Measurements from ENCODE around the gene CARD6.
A peak's percentile ranks its signal among the peaks of the same experiment; 100 is the strongest.

The CARD6 gene

GRCh38 chr5:40826489-40827187 is 14.5 kb upstream of the CARD6 start:
- DNase-seq (ENCODE audit: low read depth, low spot score) = no peak

GRCh38 chr5:40827188-40827977 is 13.8 kb upstream of the CARD6 start:
- no peak overlapping the region for H3K4me3 ChIP-seq (ENCODE audit: low read length)
- DNase-seq (ENCODE audit: low read depth, low spot score) = no peak

More at GRCh38 chr5:40826489-40827187, 14.5 kb upstream of the CARD6 start:
- no peak overlapping the region for H3K4me3 ChIP-seq (ENCODE audit: low read length)

- no peak for DNase-seq (ENCODE audit: low read depth, low spot score)
- H3K4me3 ChIP-seq (ENCODE audit: low read length) = no peak overlapping the region
Observed at GRCh38 chr5:40828021-40828631, 13.0 kb upstream of the CARD6 start.

- H3K4me3 ChIP-seq (ENCODE audit: low read length) = no peak overlapping the region
- DNase-seq (ENCODE audit: low read depth, low spot score) = no peak
Observed at GRCh38 chr5:40828690-40829661, 12.2 kb upstream of the CARD6 start.

DNA sequence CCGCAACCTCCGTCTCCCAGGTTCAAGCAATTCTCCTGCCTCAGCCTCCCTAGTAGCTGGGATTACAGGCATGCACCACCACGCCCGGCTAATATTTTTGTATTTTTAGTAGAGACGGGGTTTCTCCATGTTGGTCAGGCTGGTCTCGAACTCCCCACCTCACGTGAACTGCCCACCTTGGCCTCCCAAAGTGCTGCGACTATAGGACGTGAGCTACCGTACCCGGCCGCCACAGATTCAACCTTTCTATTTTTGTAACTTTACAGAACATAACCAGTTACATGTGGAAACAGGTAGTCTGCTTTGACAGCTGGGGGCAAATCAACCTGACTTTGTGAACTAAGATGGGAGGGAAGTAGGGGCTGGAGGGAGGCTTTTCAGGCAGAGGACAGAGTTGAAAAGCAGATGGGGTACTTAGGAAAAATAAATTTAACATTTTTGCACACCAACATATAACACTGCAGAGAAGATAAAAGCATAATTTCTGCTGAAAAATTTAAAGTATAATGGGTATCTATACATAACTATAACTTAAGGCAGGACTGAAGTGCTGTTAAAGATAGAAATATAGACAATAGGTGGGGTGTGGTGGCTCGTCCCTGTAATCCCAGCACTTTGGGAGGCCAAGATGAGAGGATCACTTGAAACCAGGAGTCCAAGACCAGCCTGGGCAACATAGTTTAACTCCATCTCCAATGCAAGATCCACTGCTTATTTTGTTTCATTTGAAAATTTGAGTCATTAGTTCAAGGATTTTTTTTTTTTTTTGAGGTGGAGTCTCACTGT is 11.2 kb upstream of the CARD6 start:
- H3K4me3 ChIP-seq (ENCODE audit: low read length) = no peak overlapping the region
- DNase-seq (ENCODE audit: low read depth, low spot score) = no peak

DNA sequence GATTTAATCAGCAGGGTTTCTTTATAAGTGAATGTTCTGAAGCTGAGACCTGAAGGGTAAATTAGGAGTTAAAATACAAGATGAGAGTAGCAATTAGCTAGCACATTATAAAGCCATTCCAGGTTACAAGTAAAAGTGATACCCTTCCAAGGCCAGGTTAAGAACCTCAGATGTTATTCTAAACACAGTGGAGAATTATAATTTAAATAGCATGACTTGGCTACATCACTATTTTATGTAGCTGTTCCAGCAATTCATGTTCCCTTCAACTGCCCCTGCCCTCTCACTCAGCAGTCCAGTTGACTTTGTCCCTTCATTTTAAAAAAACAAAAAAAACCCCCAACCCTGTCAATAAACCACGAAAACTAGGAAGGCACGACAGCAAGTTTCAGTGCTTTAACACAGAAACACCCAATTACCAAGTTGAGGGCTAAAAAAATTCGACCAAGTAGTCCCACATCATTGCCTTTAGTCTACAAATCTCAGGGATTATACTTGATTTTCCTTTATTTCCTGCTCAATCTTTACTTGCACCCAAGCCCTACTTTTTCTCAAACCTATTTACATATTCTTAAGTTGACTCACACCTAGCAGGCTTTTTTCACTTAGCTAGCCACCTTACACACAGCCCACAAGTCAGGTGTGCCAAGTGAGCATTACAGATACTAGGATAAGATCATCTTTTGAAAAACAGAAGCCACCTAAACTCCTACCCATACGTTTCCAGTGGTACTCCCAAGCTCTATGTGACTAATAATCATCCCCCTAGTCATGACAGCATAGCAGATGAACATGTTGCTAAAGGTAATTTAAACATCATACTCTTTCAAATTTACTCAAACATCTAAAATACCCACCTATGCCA is 9.6 kb upstream of the CARD6 start:
- H3K4me3 ChIP-seq (ENCODE audit: low read length) = no peak overlapping the region
- DNase-seq (ENCODE audit: low read depth, low spot score) = no peak

DNA sequence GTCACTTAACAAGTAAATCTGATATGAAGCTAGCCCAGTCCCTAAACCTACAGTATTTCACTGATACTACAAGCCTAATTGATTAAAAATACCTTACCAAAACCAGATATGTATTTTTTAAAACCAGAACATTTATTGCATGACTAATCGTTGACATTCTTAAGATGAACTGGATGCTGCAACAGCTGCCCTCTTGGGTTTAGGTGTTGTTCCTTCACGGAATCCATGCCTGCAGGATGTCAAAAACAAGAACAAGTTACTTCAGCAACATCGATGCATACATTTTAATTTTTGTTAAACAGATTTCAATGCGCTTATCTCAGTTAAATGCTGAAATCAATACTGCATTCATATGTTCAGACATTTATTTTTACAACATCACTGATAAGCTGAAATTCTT is 8.8 kb upstream of the CARD6 start:
- no peak overlapping the region for H3K4me3 ChIP-seq (ENCODE audit: low read length)
- DNase-seq (ENCODE audit: low read depth, low spot score) = no peak

GRCh38 chr5:40833712-40834229 is 7.4 kb upstream of the CARD6 start:
- no peak for DNase-seq (ENCODE audit: low read depth, low spot score)
- H3K4me3 ChIP-seq (ENCODE audit: low read length) = peak overlapping the region; percentile 98

DNA sequence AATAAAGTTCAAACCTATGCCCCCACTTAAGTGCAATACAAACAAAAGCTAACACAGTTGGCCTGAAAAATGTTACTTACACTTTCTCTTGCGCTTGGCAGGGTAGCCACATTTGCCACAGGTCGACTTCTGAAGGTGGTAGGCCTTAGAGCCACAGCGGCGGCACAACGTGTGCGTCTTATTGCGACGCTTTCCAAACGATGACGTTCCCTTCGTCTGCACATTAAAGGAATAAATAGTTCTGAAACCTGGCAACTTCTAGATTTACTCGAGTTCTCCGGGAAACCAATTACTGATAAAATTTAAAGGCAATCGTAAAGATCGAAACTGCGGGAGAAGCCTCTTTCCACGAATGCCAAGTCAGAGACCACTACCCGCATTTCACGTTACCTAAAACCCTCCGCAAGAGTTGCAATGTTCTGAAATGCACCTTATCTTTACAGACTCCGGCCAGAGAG is 6.7 kb upstream of the CARD6 start:
- H3K4me3 ChIP-seq (ENCODE audit: low read length) = peak overlapping the region; percentile 98
- no peak for DNase-seq (ENCODE audit: low read depth, low spot score)

DNA sequence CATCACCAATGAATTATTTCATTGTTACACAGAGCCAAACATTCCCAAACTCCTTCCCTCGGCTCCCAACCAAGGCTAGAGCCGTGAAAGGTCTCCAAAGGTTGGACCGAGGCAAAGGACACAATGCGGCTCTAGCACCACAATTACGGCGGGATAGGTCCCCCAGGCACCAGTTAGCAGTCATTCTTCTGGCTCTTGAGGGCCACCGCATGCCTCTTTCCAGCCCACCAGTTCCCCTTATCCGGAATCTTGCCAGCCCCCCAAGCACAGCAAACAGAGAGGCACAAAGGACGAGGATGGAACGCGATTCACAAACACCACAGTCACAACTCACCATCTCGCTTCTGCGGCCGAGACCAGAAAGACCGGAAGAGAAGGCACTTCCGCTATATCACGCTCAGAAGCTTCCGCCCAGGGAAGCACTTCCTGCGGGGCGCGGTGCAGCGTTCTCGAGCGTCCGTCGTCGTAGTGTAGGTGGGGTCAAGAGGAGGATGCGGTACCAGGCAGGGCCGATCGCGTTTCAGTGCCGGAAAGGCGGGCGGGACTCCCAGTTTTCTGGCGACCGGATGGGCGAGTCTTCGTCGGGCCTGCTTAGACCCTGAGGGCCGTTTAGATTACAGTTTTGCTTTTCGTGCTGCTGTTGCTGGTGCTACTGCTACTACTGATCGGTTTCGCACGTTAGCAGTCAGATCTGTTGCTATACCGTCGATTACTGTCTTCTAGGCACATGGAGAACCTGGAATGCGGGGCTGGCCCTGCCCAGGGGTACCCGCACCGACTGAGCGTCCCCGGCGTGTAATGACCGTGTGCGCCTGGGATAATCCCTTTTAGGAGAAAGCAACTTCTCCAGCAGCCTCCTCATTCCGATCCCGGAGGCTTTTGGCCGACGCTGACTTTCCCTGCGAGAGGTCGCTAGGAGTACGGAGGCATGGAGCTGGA is 6.0 kb upstream of the CARD6 start, which contains the start of gene RPL37:
RPL37 (minus strand) TSS at position 374 of the 939 bp plus-strand sequence; CDS start at position 337, 37 bp downstream.
- H3K4me3 ChIP-seq (ENCODE audit: low read length) = peak within 1 kb of the TSS; percentile 98
- DNase-seq (ENCODE audit: low read depth, low spot score) = peak; percentile 92

DNA sequence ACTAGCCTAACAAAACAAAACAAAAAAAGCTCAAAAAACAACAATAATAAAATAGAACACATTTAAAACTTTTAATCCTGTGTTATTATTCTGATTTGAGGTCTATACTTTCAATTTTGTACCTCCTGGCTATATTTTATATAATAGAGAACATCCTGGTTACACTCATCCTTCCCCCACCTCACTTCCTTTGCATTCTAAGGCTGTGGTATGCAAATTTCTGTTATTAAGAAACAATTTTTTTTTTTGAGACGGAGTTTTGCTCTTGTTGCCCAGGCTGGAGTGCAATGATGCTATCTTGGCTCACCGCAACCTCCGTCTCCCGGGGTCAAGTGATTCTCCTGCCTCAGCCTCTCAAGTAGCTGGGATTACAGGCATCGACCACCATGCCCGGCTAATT is 3.1 kb upstream of the CARD6 start:
- H3K4me3 ChIP-seq (ENCODE audit: low read length) = no peak overlapping the region
- no peak for DNase-seq (ENCODE audit: low read depth, low spot score)

- no peak for DNase-seq (ENCODE audit: low read depth, low spot score)
- H3K4me3 ChIP-seq (ENCODE audit: low read length) = no peak overlapping the region
Observed at GRCh38 chr5:40842351-40842750, 1.2 kb downstream of the CARD6 start.

DNA sequence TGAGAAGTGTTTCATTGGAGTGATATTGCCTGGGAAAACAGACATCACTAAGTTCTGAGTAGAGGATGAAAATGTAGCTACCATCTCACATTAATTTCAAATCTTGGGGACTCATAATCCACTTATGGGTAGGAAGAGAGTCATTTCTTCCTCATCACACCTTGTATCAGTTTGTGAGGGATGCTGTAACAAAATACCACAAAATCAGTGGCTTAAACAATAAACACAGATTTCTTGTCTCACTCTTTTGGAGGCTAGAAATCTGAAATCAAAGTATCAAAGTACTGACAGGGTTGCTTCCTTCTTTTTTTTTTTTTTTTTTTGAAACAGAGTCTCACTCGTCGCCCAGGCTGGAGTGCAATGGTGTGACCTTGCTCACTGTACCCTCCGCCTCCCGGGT is 3.4 kb downstream of the CARD6 start:
- no peak overlapping the region for H3K4me3 ChIP-seq (ENCODE audit: low read length)
- no peak for DNase-seq (ENCODE audit: low read depth, low spot score)

- H3K4me3 ChIP-seq (ENCODE audit: low read length) = no peak overlapping the region
- DNase-seq (ENCODE audit: low read depth, low spot score) = no peak
Observed at GRCh38 chr5:40846371-40846770, 5.2 kb downstream of the CARD6 start.

DNA sequence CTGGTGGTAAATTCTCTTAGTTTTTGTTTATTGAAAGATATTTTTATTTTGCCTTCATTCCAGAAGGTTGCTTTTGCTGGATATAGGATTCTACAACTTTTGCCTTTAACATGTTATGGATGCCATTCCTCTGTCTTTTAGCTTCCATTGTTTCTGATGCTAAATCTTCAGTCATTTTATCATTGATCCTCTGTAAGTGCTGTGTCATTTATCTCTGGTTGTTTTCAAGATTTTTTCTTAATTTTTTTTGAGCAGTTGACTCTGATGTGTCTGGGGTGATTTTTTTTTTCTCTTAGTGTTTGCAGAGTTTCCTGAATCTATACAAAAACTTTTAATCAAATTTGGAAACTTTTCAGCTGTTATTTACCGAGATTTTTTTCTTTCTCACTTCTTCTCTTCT is 6.4 kb downstream of the CARD6 start:
- no peak overlapping the region for H3K4me3 ChIP-seq (ENCODE audit: low read length)
- no peak for DNase-seq (ENCODE audit: low read depth, low spot score)

- H3K4me3 ChIP-seq (ENCODE audit: low read length) = no peak overlapping the region
- no peak for DNase-seq (ENCODE audit: low read depth, low spot score)
Observed at GRCh38 chr5:40853632-40854192, 12.5 kb downstream of the CARD6 start.
